ENCODE data around the gene OSM. TPM values are rescaled to one million over a fixed set of nuclear protein-coding genes. Genes with fewer than 3 reads are reported as not detected.

OSM gene
- polyA plus RNA-seq, 1 donor from 2014 or later = 0.79 TPM

GRCh38 chr22:30292069-30292970, 25.7 kb upstream of the OSM start:
- Mint-ChIP-seq H3K27ac (peak overlapping the region; percentile 32 to 73 (median 53)), H3K27me3 (no peaks in the 10 kb centered on the region), H3K9me3 (no peaks in the 10 kb centered on the region), H3K4me3 (peak overlapping the region in 2 of 4 donors; percentile 41 to 97), H3K36me3 (peaks cover 2% of the 10 kb centered on the region), H3K4me1 (peaks cover 8 to 22% (median 17%) of the 10 kb centered on the region in 3 donors)

GRCh38 chr22:30291058-30291892, 24.6 kb upstream of the OSM start:
- Mint-ChIP-seq H3K4me1 (peaks cover 10 to 22% (median 20%) of the 10 kb centered on the region in 3 donors), H3K4me3 (peak overlapping the region in 2 of 4 donors; percentile 24 to 97), H3K27ac (peak overlapping the region in 2 of 3 donors; percentile 56 to 91), H3K27me3 (no peaks in the 10 kb centered on the region), H3K36me3 (peaks cover 2% of the 10 kb centered on the region), H3K9me3 (no peaks in the 10 kb centered on the region)

GRCh38 chr22:30290342-30291057, 23.8 kb upstream of the OSM start:
- Mint-ChIP-seq H3K9me3 (no peaks in the 10 kb centered on the region), H3K4me1 (peaks cover 10 to 22% (median 20%) of the 10 kb centered on the region in 3 donors), H3K27me3 (no peaks in the 10 kb centered on the region)

DNA sequence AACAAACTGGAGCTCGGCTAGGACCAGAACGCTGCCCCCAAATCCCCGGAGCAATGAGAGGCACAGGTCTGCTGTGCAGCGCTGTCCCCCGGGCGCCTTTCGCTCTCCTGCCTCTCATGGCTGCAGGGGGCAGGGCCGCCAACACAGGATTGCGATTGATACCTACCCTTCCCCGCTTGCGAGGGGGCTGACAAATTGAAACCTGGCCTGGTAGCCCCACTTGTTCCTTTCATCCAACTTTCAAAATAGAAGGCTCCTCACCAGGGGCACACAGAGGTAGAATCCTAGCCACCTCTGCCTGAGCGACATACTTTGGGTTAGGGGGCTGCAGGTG, 23.3 kb upstream of the OSM start:
- Mint-ChIP-seq H3K4me3 (peak overlapping the region; percentile 90 to 97 (median 96)), H3K9me3 (no peaks in the 10 kb centered on the region), H3K27ac (peak overlapping the region; percentile 57 to 95 (median 91)), H3K36me3 (peaks cover 2% of the 10 kb centered on the region), H3K27me3 (no peaks in the 10 kb centered on the region), H3K4me1 (peaks cover 10 to 22% (median 20%) of the 10 kb centered on the region in 3 donors)

More at GRCh38 chr22:30290342-30291057, 23.8 kb upstream of the OSM start:
- Mint-ChIP-seq H3K4me3 (peak overlapping the region; percentile 90 to 97 (median 96)), H3K27ac (peak overlapping the region in 2 of 3 donors; percentile 91 to 95), H3K36me3 (peaks cover 2% of the 10 kb centered on the region)

- Mint-ChIP-seq H3K9me3 (no peaks in the 10 kb centered on the region), H3K36me3 (peaks cover 2% of the 10 kb centered on the region), H3K27ac (peak within 1 kb of the TSS; percentile 87 to 95 (median 91)), H3K27me3 (no peaks in the 10 kb centered on the region), H3K4me3 (peak within 1 kb of the TSS; percentile 90 to 97 (median 96)), H3K4me1 (peaks cover 10 to 22% (median 20%) of the 10 kb centered on the region in 3 donors)
These were observed 22.7 kb upstream of the OSM start, which contains the start of gene CASTOR1 for GRCh38 chr22:30289141-30289979. Gene CASTOR1, minus strand, starts transcription at chr22:30289505. Its CDS starts 8 bp downstream, at chr22:30289497.

DNA sequence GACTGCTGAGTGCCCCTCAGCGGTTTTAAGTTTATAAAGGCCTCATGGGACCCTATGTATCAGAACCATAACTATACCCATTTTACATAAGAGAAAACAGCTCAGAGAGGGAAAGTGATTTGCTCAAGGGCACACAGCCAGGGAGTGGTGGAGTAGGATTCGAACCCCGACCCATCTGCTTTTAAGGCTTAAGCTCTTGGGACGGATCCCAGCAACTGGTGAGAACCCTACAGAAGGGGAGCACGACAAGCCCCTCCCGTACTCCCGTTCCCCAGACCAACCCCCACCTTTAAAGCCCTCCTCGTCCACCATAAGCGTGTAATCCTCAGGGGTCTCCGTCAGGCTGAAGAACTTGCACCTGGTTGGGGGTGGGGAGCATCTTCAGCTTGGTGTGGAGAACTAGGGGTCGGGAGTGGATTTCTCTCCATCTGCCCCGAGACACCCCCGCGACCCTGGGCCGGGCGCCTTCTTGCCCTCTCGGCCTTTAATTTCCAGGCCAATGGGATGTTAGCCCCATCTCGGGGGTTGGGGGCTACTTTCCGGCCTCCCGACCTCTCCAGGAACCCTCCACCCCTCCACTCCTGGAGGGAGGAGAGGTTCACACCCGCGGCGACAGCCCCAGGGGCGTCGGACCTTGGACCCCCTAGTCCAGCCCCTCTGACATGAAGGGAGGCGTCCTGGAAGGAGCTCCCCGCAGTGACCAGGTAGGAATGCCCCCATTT, 21.9 kb upstream of the OSM start:
- Mint-ChIP-seq H3K4me1 (peaks cover 10 to 22% (median 20%) of the 10 kb centered on the region in 3 donors), H3K9me3 (no peaks in the 10 kb centered on the region), H3K4me3 (peak overlapping the region; percentile 90 to 97 (median 96)), H3K27me3 (no peaks in the 10 kb centered on the region), H3K27ac (peak overlapping the region in 2 of 3 donors; percentile 87 to 91), H3K36me3 (no peaks in the 10 kb centered on the region)

GRCh38 chr22:30287648-30288418, 21.2 kb upstream of the OSM start:
- Mint-ChIP-seq H3K27ac (peak overlapping the region; percentile 81 to 91 (median 87)), H3K4me1 (peaks cover 10 to 22% (median 20%) of the 10 kb centered on the region in 3 donors), H3K36me3 (no peaks in the 10 kb centered on the region), H3K27me3 (no peaks in the 10 kb centered on the region), H3K9me3 (no peaks in the 10 kb centered on the region), H3K4me3 (peak overlapping the region; percentile 86 to 97 (median 91))

- H3K9me3 Mint-ChIP-seq = no peaks in the 10 kb centered on the region
- no peaks in the 10 kb centered on the region for H3K36me3 Mint-ChIP-seq
- peak overlapping the region; percentile 48 to 78 (median 77) for H3K27ac Mint-ChIP-seq
- H3K4me1 Mint-ChIP-seq = peaks cover 10 to 22% (median 20%) of the 10 kb centered on the region in 3 donors
- H3K4me3 Mint-ChIP-seq = peak overlapping the region in 2 of 4 donors; percentile 3 to 65
- H3K27me3 Mint-ChIP-seq = no peaks in the 10 kb centered on the region
These were observed 20.4 kb upstream of the OSM start for GRCh38 chr22:30286813-30287647.

- Mint-ChIP-seq H3K27ac (peak overlapping the region; percentile 48 to 77 (median 76)), H3K9me3 (no peaks in the 10 kb centered on the region), H3K4me1 (peaks cover 9 to 22% (median 18%) of the 10 kb centered on the region in 3 donors), H3K27me3 (no peaks in the 10 kb centered on the region), H3K36me3 (no peaks in the 10 kb centered on the region), H3K4me3 (peak overlapping the region in 1 of 4 donors; percentile 65)
These were observed 19.7 kb upstream of the OSM start for GRCh38 chr22:30286331-30286730.

DNA sequence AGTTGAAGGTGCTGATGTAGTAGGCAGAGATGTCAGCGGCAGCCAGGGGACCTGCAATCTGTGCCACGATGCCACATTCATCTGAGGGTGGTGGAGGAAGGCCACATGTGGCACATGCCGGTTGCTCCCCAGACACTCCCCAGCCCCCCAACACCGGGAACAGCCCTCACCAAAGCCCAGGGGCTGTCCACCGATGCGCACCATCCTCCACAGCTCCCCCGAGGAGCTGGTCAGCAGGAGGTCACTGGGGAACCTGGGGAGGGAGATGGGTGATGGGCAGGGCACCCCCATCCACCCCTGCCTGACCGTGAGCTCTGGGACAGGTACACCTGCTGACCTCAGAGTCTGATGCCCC, 19.2 kb upstream of the OSM start:
- H3K9me3 Mint-ChIP-seq = no peaks in the 10 kb centered on the region
- peak overlapping the region in 1 of 4 donors; percentile 47 for H3K4me3 Mint-ChIP-seq
- peaks cover 9 to 22% (median 18%) of the 10 kb centered on the region in 3 donors for H3K4me1 Mint-ChIP-seq
- peaks cover 1% of the 10 kb centered on the region for H3K27me3 Mint-ChIP-seq
- no peaks in the 10 kb centered on the region for H3K36me3 Mint-ChIP-seq
- H3K27ac Mint-ChIP-seq = no peak overlapping the region

DNA sequence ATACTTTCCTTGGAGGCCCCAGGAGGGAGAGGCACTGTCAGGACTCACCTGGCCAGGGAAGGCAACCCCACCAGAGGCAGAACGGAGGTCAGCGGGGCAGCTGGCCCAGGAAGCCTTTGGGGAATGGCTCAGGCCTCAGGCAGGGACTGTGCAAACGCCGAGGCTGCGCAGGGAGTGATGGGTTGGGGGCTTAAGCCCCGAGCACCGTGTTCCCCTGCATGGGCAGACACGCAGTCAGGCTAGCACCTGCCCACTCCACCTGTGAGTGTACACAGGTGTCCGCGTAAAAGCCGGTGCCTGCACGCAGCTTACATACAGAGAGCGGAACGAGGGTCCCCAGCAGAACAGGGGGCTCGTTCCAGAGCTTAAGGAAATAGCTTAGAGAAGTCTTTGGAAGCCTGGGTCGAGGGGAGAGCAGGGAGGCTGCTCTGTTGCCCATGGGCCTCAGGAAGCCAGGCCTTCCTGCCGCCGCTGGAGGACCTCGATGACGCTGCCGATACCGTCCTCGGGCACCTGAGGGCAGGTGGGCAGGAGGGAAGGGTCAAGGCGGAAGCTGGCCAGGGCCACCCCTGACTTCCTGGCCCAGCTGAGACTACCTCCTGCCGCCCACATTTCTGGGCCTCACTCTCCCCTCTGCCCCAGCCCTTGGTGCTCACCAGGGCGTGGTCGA, 18.7 kb upstream of the OSM start:
- Mint-ChIP-seq H3K9me3 (no peaks in the 10 kb centered on the region), H3K36me3 (no peaks in the 10 kb centered on the region), H3K4me1 (peaks cover 7 to 18% (median 14%) of the 10 kb centered on the region in 3 donors), H3K27ac (no peak overlapping the region), H3K27me3 (peaks cover 1% of the 10 kb centered on the region), H3K4me3 (peak overlapping the region in 1 of 4 donors; percentile 47)

Data from IgD-negative memory B cell (primary cell).